Gastrocnemius medialis (tissue), 4 donors: ENCODE results near the gene C15orf62. TPM values are rescaled to one million over a fixed set of nuclear protein-coding genes. Genes with fewer than 3 reads are reported as not detected.
A peak's percentile ranks its signal among the peaks of the same experiment; 100 is the strongest.

Experiments used
- ATAC-seq, 2 donors: fragments of 150-250 bp; one replicate each; pipeline ENCODE4 v1.9.1; 2016
- DNase-seq, 2 donors: peaks; one replicate each; pipeline ENCODE4 v3.0.0-alpha.2; 2019
- H3K27ac ChIP-seq, 4 donors: fragments of 200-600 bp; sonication (generic); 1 replicate in 1 of 4; 2 replicates in 3 of 4; pipeline ENCODE4 v1.5.1; 2016 to 2018; ENCODE audit warnings: mild to moderate bottlenecking in 2 of 4, moderate library complexity in 1 of 4
- H3K27me3 ChIP-seq, 3 donors: fragments of 200-600 bp; sonication (generic) in 2 of 3; 1 replicate in 1 of 3; 2 replicates in 2 of 3; pipeline versions ENCODE4 v1.5.1 to v1.6.0; 2016 to 2019; ENCODE audit warnings: mild to moderate bottlenecking in 1 of 3, moderate library complexity in 1 of 3
- H3K36me3 ChIP-seq, 2 donors: fragments of 200-600 bp; sonication (generic) in 1 of 2; one replicate each; pipeline ENCODE4 v1.5.1; 2017 to 2018
- H3K4me1 ChIP-seq, 2 donors: fragments of 200-600 bp; sonication (generic) in 1 of 2; one replicate each; pipeline ENCODE4 v1.5.1; 2016 to 2017; ENCODE audit warnings: mild to moderate bottlenecking in 2 of 2
- H3K4me3 ChIP-seq, 4 donors: fragments of 200-600 bp; sonication (generic) in 3 of 4; 1 replicate in 1 of 4; 2 replicates in 3 of 4; pipeline ENCODE4 v1.5.1; 2016 to 2019; ENCODE audit warnings: mild to moderate bottlenecking in 2 of 4
- H3K9me3 ChIP-seq, 3 donors: fragments of 200-600 bp; sonication (generic) in 2 of 3; 1 replicate in 1 of 3; 2 replicates in 2 of 3; pipeline ENCODE4 v1.5.1; 2016 to 2019
- CTCF ChIP-seq, 5 experiments: fragments of 450-650 bp in 3 of 5; fragments of 200-600 bp in 2 of 5; sonication (generic) in 2 of 5; IDR thresholded peaks in 4 of 5; conservative IDR thresholded peaks in 1 of 5; 1 replicate in 4 of 5; 2 replicates in 1 of 5; pipeline ENCODE4 v1.5.1; 2016 to 2019; ENCODE audit warnings: antibody characterized with exemption in 5 of 5, mild to moderate bottlenecking in 3 of 5, moderate library complexity in 3 of 5
- POLR2A ChIP-seq, 2 donors: fragments of 450-650 bp; IDR thresholded peaks; one replicate each; pipeline ENCODE4 v1.6.1; 2017; ENCODE audit warnings: antibody characterized with exemption in 2 of 2, mild to moderate bottlenecking in 2 of 2, moderate library complexity in 2 of 2
- in situ Hi-C, 4 donors: fragments of 200-750 bp; cut with MboI; loops; one replicate each; pipeline versions ENCODE4 v1.15.0 to v1.8.0; 2017; ENCODE audit warnings: low sequenced_read_pairs in 4 of 4
- intact Hi-C: fragments of 100-400 bp; cut with DNase I; formaldehyde crosslinking; loops from one replicate; pipeline ENCODE4 v1.15.1; 2023; ENCODE audit warnings: low total_unique reads
- total RNA-seq, 4 donors: library from RNA; depleted of rRNA; stranded (reverse); fragments of >200 nt; gene quantifications; one replicate each; pipeline versions ENCODE4 v1.1.0 to v1.2.3, GENCODE V29; 2016

Gene C15orf62
- total RNA-seq, 4 donors from 2014 or later: 0.09 to 0.49 TPM; not detected in 2

- Histone ChIP-seq H3K4me1 (peaks cover 10 to 18% of the 10 kb centered on the region in 2 donors), H3K4me3 (no peak overlapping the region), H3K9me3 (no peaks in the 10 kb centered on the region), H3K27me3 (no peaks in the 10 kb centered on the region), H3K27ac (no peak overlapping the region), H3K36me3 (no peaks in the 10 kb centered on the region)
- ATAC-seq: no peak
- intact Hi-C loops: no loop called here
- in situ Hi-C loops: loop anchor here in 1 of 4 donors (25.0 kb wide), 1 partner anchor 99 kb away; the partner anchor contains the start of gene RAD51
- DNase-seq: no peak
- TF ChIP-seq CTCF (IDR thresholded peaks at IDR 0.05 in 4 of 5, conservative IDR thresholded peaks at IDR 0.05 in 1 of 5) (no peak), POLR2A (IDR thresholded peaks at IDR 0.05) (no peak)
Measured at GRCh38 chr15:40785814-40786213, 16.0 kb downstream of the C15orf62 start.

DNA sequence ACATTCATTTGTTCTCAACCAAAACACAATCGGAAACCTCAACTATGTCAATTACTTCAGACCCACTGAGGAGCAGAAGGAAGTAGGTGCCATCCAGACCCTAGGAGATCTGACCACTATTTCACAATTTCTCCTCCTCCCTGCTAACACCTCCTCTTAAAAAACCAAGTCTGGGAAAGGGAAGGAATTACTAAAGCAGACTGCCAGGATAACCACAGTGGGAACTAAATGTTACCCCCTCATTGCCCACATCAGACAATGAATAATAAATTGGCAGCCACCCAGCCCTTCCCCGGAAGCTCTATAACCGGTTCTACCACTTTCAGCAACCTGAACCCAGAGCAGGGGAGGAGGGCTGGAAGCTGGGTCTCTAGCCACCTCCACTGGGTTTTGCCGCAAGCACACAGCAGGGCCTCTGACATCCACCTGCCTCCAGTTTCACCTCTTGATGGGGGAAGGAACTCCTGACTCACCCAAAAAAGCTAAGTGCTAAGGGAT lies 17.6 kb downstream of the C15orf62 start:
- TF ChIP-seq POLR2A (IDR thresholded peaks at IDR 0.05) (no peak), CTCF (IDR thresholded peaks at IDR 0.05 in 4 of 5, conservative IDR thresholded peaks at IDR 0.05 in 1 of 5) (no peak)
- no peak for DNase-seq
- H3K4me3 ChIP-seq: no peak overlapping the region
- in situ Hi-C loops: loop anchor here in 1 of 4 donors (25.0 kb wide), 1 partner anchor 100 kb away; the partner anchor contains the start of gene RAD51
- no peaks in the 10 kb centered on the region for H3K36me3 ChIP-seq
- ATAC-seq: no peak
- peaks cover 10 to 18% of the 10 kb centered on the region in 2 donors for H3K4me1 ChIP-seq
- intact Hi-C loops: no loop called here
- H3K27me3 ChIP-seq: no peaks in the 10 kb centered on the region
- H3K9me3 ChIP-seq: no peaks in the 10 kb centered on the region
- H3K27ac ChIP-seq: peak overlapping the region; percentile 4 to 81 (median 19)

GRCh38 chr15:40787991-40788390 lies 18.2 kb downstream of the C15orf62 start:
- no peak overlapping the region for H3K4me3 ChIP-seq
- in situ Hi-C loops (loop anchor here in 1 of 4 donors (25.0 kb wide), 1 partner anchor 101 kb away; the partner anchor contains the start of gene RAD51), intact Hi-C loops (no loop called here)
- no peaks in the 10 kb centered on the region for H3K36me3 ChIP-seq
- peaks cover 10 to 18% of the 10 kb centered on the region in 2 donors for H3K4me1 ChIP-seq
- no peaks in the 10 kb centered on the region for H3K27me3 ChIP-seq
- H3K27ac ChIP-seq: peak overlapping the region in 3 of 4 donors; percentile 4 to 81 (median 31)
- TF ChIP-seq CTCF (IDR thresholded peaks at IDR 0.05 in 4 of 5, conservative IDR thresholded peaks at IDR 0.05 in 1 of 5): no peak
- no peak for TF ChIP-seq POLR2A (IDR thresholded peaks at IDR 0.05)
- ATAC-seq (no peak), DNase-seq (no peak)
- H3K9me3 ChIP-seq: no peaks in the 10 kb centered on the region

- no peaks in the 10 kb centered on the region for H3K9me3 ChIP-seq
- H3K27ac ChIP-seq: peak overlapping the region in 3 of 4 donors; percentile 2 to 81 (median 23)
- in situ Hi-C loops: loop anchor here in 1 of 4 donors (25.0 kb wide), 1 partner anchor 102 kb away; the partner anchor contains the start of gene RAD51
- no peak overlapping the region for H3K4me3 ChIP-seq
- no peaks in the 10 kb centered on the region for H3K36me3 ChIP-seq
- ATAC-seq: no peak
- no peaks in the 10 kb centered on the region for H3K27me3 ChIP-seq
- DNase-seq: no peak
- H3K4me1 ChIP-seq: peaks cover 10 to 27% of the 10 kb centered on the region in 2 donors
- TF ChIP-seq POLR2A (IDR thresholded peaks at IDR 0.05) (no peak), CTCF (IDR thresholded peaks at IDR 0.05 in 4 of 5, conservative IDR thresholded peaks at IDR 0.05 in 1 of 5) (no peak)
- intact Hi-C loops: no loop called here
Measured at GRCh38 chr15:40789119-40789518, 19.3 kb downstream of the C15orf62 start.
